ENCODE results near the gene ZRANB2. TPM values are rescaled to one million over a fixed set of nuclear protein-coding genes. Genes with fewer than 3 reads are reported as not detected.

ZRANB2 gene
- total and polyA plus RNA-seq, 9 of the 15 experiments (the other 6 are each of a cell fraction or from before 2014, with no cell fraction given) = 80.8 to 264 (median 157) TPM

- TF ChIP-seq PBX2 (CRISPR knock-in tag; IDR thresholded peaks at IDR 0.05; ENCODE audit: low read depth) (no peak), PBX2 (tag; conservative IDR thresholded peaks at IDR 0.05; ENCODE audit: low read depth) (no peak), CCAR2 (IDR thresholded peaks at IDR 0.05; ENCODE audit: low read depth, low read length) (no peak), KDM4B (IDR thresholded peaks at IDR 0.05; ENCODE audit: borderline replicate concordance in 2 of 2, low read depth in 1 of 2) (no peak), ELF1 (tag; IDR thresholded peaks at IDR 0.05) (peak; percentile 98), KDM5B (IDR thresholded peaks at IDR 0.05; ENCODE audit: insufficient replicate concordance, low read depth, low read length) (peak; percentile 66), FOXP1 (CRISPR knock-in tag; IDR thresholded peaks at IDR 0.05) (no peak), MIER1 (IDR thresholded peaks at IDR 0.05; ENCODE audit: low read depth) (no peak), THRAP3 (IDR thresholded peaks at IDR 0.05; ENCODE audit: borderline replicate concordance) (no peak), ZFP91 (CRISPR knock-in tag; IDR thresholded peaks at IDR 0.05) (no peak), SETDB1 (IDR thresholded peaks at IDR 0.05; ENCODE audit: low read length) (no peak), PTTG1 (tag; IDR thresholded peaks at IDR 0.05; ENCODE audit: low read depth) (no peak), ETS2 (tag; IDR thresholded peaks at IDR 0.05; ENCODE audit: borderline replicate concordance, poor library complexity, severe bottlenecking) (no peak), JUND (IDR thresholded peaks at IDR 0.05; ENCODE audit: borderline replicate concordance, low read depth, low read length) (no peak; the same call in none of the 2 replicates), JUND (tag; IDR thresholded peaks at IDR 0.05; ENCODE audit: borderline replicate concordance, low read depth, low read length) (no peak; the same call in 2 of the 3 replicates), NFIX (CRISPR knock-in tag; IDR thresholded peaks at IDR 0.05; ENCODE audit: low read depth) (no peak)
- TF ChIP-seq, protein P1, sequence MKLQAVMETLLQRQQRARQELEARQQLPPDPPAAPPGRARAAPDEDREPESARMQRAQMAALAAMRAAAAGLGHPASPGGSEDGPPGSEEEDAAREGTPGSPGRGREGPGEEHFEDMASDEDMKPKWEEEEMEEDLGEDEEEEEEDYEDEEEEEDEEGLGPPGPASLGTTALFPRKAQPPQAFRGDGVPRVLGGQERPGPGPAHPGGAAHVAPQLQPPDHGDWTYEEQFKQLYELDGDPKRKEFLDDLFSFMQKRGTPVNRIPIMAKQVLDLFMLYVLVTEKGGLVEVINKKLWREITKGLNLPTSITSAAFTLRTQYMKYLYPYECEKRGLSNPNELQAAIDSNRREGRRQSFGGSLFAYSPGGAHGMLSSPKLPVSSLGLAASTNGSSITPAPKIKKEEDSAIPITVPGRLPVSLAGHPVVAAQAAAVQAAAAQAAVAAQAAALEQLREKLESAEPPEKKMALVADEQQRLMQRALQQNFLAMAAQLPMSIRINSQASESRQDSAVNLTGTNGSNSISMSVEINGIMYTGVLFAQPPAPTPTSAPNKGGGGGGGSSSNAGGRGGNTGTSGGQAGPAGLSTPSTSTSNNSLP (IDR thresholded peaks at IDR 0.05; ENCODE audit: borderline replicate concordance, low read depth, low read length) = peak; percentile 37; the same call in 1 of the 2 replicates
- TF ChIP-seq, protein P2, sequence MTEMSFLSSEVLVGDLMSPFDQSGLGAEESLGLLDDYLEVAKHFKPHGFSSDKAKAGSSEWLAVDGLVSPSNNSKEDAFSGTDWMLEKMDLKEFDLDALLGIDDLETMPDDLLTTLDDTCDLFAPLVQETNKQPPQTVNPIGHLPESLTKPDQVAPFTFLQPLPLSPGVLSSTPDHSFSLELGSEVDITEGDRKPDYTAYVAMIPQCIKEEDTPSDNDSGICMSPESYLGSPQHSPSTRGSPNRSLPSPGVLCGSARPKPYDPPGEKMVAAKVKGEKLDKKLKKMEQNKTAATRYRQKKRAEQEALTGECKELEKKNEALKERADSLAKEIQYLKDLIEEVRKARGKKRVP (CRISPR knock-in tag; IDR thresholded peaks at IDR 0.05) = no peak
Measured at GRCh38 chr1:71080739-71081696, at the start of gene ZRANB2 (continued).

All from K562 (cell line).